ENCODE results near the gene RSF1. TPM values are rescaled to one million over a fixed set of nuclear protein-coding genes. Genes with fewer than 3 reads are reported as not detected.
"Not testable (repeated sequence)": the region's sequence is repeated elsewhere in the genome, so short reads cannot be mapped to it uniquely, and the experiment has no call there.

RSF1 gene, protein sequence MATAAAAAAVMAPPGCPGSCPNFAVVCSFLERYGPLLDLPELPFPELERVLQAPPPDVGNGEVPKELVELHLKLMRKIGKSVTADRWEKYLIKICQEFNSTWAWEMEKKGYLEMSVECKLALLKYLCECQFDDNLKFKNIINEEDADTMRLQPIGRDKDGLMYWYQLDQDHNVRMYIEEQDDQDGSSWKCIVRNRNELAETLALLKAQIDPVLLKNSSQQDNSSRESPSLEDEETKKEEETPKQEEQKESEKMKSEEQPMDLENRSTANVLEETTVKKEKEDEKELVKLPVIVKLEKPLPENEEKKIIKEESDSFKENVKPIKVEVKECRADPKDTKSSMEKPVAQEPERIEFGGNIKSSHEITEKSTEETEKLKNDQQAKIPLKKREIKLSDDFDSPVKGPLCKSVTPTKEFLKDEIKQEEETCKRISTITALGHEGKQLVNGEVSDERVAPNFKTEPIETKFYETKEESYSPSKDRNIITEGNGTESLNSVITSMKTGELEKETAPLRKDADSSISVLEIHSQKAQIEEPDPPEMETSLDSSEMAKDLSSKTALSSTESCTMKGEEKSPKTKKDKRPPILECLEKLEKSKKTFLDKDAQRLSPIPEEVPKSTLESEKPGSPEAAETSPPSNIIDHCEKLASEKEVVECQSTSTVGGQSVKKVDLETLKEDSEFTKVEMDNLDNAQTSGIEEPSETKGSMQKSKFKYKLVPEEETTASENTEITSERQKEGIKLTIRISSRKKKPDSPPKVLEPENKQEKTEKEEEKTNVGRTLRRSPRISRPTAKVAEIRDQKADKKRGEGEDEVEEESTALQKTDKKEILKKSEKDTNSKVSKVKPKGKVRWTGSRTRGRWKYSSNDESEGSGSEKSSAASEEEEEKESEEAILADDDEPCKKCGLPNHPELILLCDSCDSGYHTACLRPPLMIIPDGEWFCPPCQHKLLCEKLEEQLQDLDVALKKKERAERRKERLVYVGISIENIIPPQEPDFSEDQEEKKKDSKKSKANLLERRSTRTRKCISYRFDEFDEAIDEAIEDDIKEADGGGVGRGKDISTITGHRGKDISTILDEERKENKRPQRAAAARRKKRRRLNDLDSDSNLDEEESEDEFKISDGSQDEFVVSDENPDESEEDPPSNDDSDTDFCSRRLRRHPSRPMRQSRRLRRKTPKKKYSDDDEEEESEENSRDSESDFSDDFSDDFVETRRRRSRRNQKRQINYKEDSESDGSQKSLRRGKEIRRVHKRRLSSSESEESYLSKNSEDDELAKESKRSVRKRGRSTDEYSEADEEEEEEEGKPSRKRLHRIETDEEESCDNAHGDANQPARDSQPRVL (N-terminal part only)
- 74.2 and 85.6 TPM in 2 replicates for total RNA-seq
- long read RNA-seq, transcript RSF1-206 (6 exons, 2,107 nt): major isoform, 13 of 34 reads
- long read RNA-seq, partial matches to known transcripts: 10 of 34 reads
- long read RNA-seq, other reads (novel, unspliced or antisense): 10 of 34 reads

DNA sequence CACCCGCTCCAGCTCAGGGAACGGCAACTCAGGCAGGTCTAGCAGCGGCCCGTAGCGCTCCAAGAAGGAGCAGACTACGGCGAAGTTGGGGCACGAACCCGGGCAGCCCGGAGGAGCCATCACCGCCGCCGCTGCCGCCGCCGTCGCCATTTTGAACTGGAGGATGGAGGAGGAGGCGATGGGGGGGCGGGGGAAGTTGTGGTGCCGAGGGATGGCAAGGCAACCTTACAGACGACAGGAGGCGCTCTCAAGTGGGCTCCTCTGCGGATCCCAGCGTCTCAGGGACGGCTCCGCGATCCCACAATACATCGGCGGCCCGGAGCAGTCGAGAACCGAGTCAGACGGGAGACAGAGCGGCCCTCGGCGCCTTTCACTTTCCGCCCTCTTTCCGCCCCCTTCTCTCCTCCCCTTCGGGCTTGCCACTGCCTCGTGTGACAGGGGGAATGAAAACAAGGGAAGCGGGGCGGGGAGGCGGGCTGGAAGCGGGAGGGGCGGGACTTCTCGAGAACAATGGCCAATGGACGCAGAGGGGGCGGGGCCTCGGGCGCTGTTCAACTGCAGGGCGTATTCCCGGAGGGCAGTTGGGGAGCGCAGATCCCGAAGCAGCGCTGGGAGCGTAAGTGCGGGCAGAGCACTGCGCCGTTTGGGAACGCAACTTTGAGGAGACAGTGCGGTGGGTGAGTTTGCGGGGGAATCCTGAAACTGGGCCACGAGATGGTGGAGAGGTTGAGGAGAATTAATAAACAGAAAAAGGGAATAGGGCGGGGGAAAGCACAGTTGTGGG, at the start of gene RSF1, which contains the start of gene AAMDC:
Gene RSF1 (minus strand): TSS at position 158 of the 784 bp plus-strand sequence. CDS start 8 bp downstream, at position 150.
Gene AAMDC (plus strand): TSS at position 580 of the 784 bp plus-strand sequence. CDS start 21,353 bp downstream, outside the sequence.
- Mint-ChIP-seq H3K27me3 (ENCODE audit: unreplicated experiment) (no peaks in the 10 kb centered on the region), H3K4me1 (ENCODE audit: unreplicated experiment) (peaks cover 38% of the 10 kb centered on the region), H3K9me3 (ENCODE audit: unreplicated experiment) (no peaks in the 10 kb centered on the region), H3K27ac (ENCODE audit: unreplicated experiment) (peak within 1 kb of the TSS; percentile 98), H3K4me3 (ENCODE audit: unreplicated experiment) (peak within 1 kb of the TSS; percentile 99), H3K36me3 (ENCODE audit: unreplicated experiment) (no peaks in the 10 kb centered on the region)
- DNase-seq (ENCODE audit: extremely low spot score, unreplicated experiment): peak; percentile 99
- TF ChIP-seq, protein P1, sequence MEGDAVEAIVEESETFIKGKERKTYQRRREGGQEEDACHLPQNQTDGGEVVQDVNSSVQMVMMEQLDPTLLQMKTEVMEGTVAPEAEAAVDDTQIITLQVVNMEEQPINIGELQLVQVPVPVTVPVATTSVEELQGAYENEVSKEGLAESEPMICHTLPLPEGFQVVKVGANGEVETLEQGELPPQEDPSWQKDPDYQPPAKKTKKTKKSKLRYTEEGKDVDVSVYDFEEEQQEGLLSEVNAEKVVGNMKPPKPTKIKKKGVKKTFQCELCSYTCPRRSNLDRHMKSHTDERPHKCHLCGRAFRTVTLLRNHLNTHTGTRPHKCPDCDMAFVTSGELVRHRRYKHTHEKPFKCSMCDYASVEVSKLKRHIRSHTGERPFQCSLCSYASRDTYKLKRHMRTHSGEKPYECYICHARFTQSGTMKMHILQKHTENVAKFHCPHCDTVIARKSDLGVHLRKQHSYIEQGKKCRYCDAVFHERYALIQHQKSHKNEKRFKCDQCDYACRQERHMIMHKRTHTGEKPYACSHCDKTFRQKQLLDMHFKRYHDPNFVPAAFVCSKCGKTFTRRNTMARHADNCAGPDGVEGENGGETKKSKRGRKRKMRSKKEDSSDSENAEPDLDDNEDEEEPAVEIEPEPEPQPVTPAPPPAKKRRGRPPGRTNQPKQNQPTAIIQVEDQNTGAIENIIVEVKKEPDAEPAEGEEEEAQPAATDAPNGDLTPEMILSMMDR (IDR thresholded peaks at IDR 0.05): peak; percentile 91

DNA sequence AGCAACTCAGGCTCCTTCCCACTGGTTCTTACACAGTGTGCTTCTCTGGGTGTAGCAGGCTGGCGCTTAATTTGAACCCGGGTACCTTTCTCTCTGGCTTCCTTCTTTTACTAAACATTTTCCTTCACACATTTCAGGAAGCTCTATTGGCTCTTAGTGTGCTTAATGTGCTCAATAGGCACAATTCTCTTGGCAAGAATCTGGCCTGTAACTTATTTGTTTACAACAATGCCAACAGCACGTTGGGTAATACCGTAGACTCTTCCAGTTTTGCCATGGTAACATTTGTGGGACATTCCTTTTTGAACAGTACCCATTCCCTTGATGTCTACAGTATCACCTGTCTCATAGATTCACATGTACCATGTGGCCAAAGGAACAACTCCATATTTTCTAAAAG, 48.2 kb upstream of the RSF1 start:
- TF ChIP-seq, protein P1 (IDR thresholded peaks at IDR 0.05): no peak
- Mint-ChIP-seq H3K27ac (ENCODE audit: unreplicated experiment) (no peak overlapping the region), H3K9me3 (ENCODE audit: unreplicated experiment) (no peaks in the 10 kb centered on the region), H3K4me3 (ENCODE audit: unreplicated experiment) (no peak overlapping the region), H3K36me3 (ENCODE audit: unreplicated experiment) (peaks cover 26% of the 10 kb centered on the region), H3K4me1 (ENCODE audit: unreplicated experiment) (peaks cover 22% of the 10 kb centered on the region), H3K27me3 (ENCODE audit: unreplicated experiment) (no peaks in the 10 kb centered on the region)
- DNase-seq (ENCODE audit: extremely low spot score, unreplicated experiment): no peak

DNA sequence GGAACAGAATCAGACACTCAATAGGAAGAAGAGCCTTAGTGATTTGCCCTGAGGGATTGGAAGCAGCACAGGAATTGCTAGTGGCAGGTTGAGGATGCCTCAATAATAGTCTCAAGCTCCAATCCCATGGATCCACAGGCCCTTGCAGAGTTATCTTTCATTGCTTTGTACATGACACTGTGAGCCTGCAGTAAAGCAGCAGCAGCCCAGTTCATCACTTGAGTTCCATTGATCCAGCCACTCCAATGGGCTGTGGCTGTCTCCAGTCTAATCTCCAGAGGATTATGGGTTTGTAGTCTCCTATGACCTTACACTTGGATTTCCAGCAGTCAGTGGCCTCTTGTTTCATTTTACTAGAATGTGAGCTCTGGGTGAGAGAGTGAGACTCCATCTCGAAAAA, 45.8 kb upstream of the RSF1 start:
- no peak for DNase-seq (ENCODE audit: extremely low spot score, unreplicated experiment)
- Mint-ChIP-seq H3K27ac (ENCODE audit: unreplicated experiment) (peak overlapping the region; percentile 86), H3K9me3 (ENCODE audit: unreplicated experiment) (no peaks in the 10 kb centered on the region), H3K27me3 (ENCODE audit: unreplicated experiment) (no peaks in the 10 kb centered on the region), H3K4me1 (ENCODE audit: unreplicated experiment) (peaks cover 22% of the 10 kb centered on the region), H3K4me3 (ENCODE audit: unreplicated experiment) (no peak overlapping the region), H3K36me3 (ENCODE audit: unreplicated experiment) (peaks cover 23% of the 10 kb centered on the region)
- TF ChIP-seq, protein P1 (IDR thresholded peaks at IDR 0.05): no peak

DNA sequence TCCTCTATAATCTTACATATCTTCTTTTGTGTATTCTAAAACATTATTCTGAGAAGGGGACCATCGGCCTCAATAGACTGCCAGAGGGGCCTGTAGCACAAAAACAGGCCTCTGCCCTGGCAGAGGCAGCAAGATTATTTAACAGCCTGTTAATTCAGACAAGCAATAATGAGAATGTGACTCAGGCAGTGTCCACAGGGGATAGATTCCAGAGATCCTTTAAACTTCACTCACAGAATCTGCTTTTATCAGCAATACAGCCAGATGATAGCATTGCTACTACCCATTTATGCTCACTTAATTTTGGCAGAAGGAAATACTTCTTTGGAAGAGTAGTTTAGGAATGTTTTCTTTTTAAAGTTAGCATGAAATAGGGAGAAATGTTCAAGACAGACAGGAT, 45.3 kb upstream of the RSF1 start:
- Mint-ChIP-seq H3K36me3 (ENCODE audit: unreplicated experiment) (peaks cover 23% of the 10 kb centered on the region), H3K4me1 (ENCODE audit: unreplicated experiment) (peaks cover 22% of the 10 kb centered on the region), H3K27ac (ENCODE audit: unreplicated experiment) (peak overlapping the region; percentile 86), H3K9me3 (ENCODE audit: unreplicated experiment) (no peaks in the 10 kb centered on the region), H3K4me3 (ENCODE audit: unreplicated experiment) (no peak overlapping the region), H3K27me3 (ENCODE audit: unreplicated experiment) (no peaks in the 10 kb centered on the region)
- DNase-seq (ENCODE audit: extremely low spot score, unreplicated experiment): no peak
- TF ChIP-seq, protein P1 (IDR thresholded peaks at IDR 0.05): no peak

DNA sequence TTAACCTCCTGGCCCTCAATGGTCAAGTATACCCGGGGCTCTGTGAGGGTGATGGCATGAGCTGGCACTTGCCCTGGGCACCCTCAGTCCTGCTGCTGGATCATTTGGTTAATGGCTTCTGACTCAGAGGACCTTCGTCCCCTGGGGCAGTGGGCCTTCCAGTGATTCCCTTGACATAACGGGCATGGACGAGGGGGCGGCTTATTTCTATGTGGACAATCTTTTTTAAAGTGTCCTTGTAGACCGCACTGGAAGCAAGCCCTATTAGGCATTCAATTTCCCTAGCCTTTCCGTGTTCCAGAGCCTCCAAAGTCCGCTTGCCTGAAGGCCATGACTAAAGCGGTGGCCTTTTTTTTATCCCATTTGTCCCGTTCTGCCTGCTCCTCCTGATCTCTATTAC, 40.9 kb upstream of the RSF1 start:
- H3K4me3 Mint-ChIP-seq (ENCODE audit: unreplicated experiment); H3K27ac Mint-ChIP-seq (ENCODE audit: unreplicated experiment); DNase-seq (ENCODE audit: extremely low spot score, unreplicated experiment); H3K27me3 Mint-ChIP-seq (ENCODE audit: unreplicated experiment); H3K9me3 Mint-ChIP-seq (ENCODE audit: unreplicated experiment): not testable (repeated sequence)
- peaks cover 16% of the 10 kb centered on the region for H3K4me1 Mint-ChIP-seq (ENCODE audit: unreplicated experiment)
- peaks cover 22% of the 10 kb centered on the region for H3K36me3 Mint-ChIP-seq (ENCODE audit: unreplicated experiment)

DNA sequence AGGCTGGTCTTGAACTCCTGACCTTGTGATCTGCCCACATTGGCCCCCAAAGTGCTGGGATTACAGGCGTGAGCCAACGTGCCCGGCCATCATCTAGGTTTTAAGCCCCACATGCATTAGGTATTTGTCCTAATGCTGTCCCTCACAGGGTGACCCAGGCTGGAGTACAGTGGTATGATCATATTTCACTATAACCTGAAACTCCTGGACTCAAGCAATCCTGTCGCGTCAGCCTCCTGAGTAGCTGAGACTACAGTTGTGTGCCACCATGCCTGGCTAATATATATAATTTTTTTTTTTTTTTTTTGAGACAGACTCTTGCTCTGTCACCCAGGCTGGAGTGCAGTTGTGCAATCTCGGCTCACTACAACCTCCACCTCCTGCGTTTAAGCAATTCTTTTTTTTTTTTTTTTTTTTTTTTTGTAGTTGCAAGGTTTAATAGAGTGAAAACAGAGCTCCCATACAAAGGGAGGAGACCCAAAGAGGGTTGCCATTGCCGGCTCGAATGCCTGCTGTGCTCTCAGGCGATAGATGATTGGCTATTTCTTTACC, 37.5 kb upstream of the RSF1 start:
- not testable (repeated sequence) for H3K4me3 Mint-ChIP-seq (ENCODE audit: unreplicated experiment); H3K4me1 Mint-ChIP-seq (ENCODE audit: unreplicated experiment); H3K27ac Mint-ChIP-seq (ENCODE audit: unreplicated experiment); H3K9me3 Mint-ChIP-seq (ENCODE audit: unreplicated experiment); H3K27me3 Mint-ChIP-seq (ENCODE audit: unreplicated experiment); DNase-seq (ENCODE audit: extremely low spot score, unreplicated experiment)
- peaks cover 46% of the 10 kb centered on the region for H3K36me3 Mint-ChIP-seq (ENCODE audit: unreplicated experiment)
